H1 (cell line): ENCODE data around the gene TMEM212. TPM values are rescaled to one million over a fixed set of nuclear protein-coding genes. Genes with fewer than 3 reads are reported as not detected.

Source experiments
- CTCF ChIA-PET: fragments of 300-600 bp; sonication (Branson Sonifier 250); formaldehyde crosslinking; loops from one replicate; lab custom pipeline; 2021; ENCODE audit not compliant: partially characterized antibody; lab: Charles Lee
- POLR2A ChIA-PET: fragments of 300-600 bp; sonication (Branson Sonifier 250); formaldehyde crosslinking; loops from one replicate; lab custom pipeline; 2021; ENCODE audit warnings: inconsistent platforms; ENCODE audit not compliant: partially characterized antibody; lab: Charles Lee
- DNase-seq, 2 experiments: peaks; one replicate each; pipeline versions ENCODE4 v3.0.0 to v3.0.0-alpha.2; 2010 to 2022; ENCODE audit warnings: low spot score in 2 of 2, low read depth in 1 of 2, mixed read lengths in 1 of 2
- FAIRE-seq: peaks from 2 replicates; lab custom pipeline; 2011; peaks lifted over from hg19 to GRCh38; lab: Jason Lieb, UNC
- H2AFZ ChIP-seq: 2 replicates; pipeline ENCODE4 v1.8.1; 2012; ENCODE audit warnings: low read length, inconsistent platforms
- H2AK5ac ChIP-seq: 2 replicates; pipeline ENCODE4 v1.6.1; 2013; ENCODE audit warnings: low read depth, low read length
- H2BK120ac ChIP-seq: replicated peaks from 2 replicates; pipeline ENCODE3; 2013; ENCODE audit warnings: low read depth, low read length, inconsistent platforms
- H2BK12ac ChIP-seq: 2 replicates; pipeline ENCODE4 v1.6.1; 2013; ENCODE audit warnings: low read depth, low read length
- H2BK15ac ChIP-seq: 2 replicates; pipeline ENCODE4 v1.6.1; 2013; ENCODE audit warnings: low read length
- H2BK20ac ChIP-seq: 2 replicates; pipeline ENCODE4 v1.6.1; 2013; ENCODE audit warnings: low read length
- H2BK5ac ChIP-seq: 2 replicates; pipeline ENCODE4 v1.6.1; 2013; ENCODE audit warnings: low read depth, low read length
- H3K14ac ChIP-seq: 2 replicates; pipeline ENCODE4 v1.6.1; 2013; ENCODE audit warnings: inconsistent platforms; ENCODE audit not compliant: insufficient read length
- H3K18ac ChIP-seq: 2 replicates; pipeline ENCODE4 v1.6.1; 2013; ENCODE audit warnings: low read length; ENCODE audit errors: extremely low read depth
- H3K23ac ChIP-seq: 2 replicates; pipeline ENCODE4 v1.6.1; 2013; ENCODE audit warnings: inconsistent platforms; ENCODE audit not compliant: insufficient read length
- H3K23me2 ChIP-seq: 2 replicates; pipeline ENCODE4 v1.6.1; 2013; ENCODE audit warnings: low read depth, low read length
- H3K27ac ChIP-seq: 2 replicates; pipeline ENCODE4 v1.6.1; 2011; ENCODE audit warnings: low read depth, low read length, inconsistent platforms
- H3K27me3 ChIP-seq, 4 experiments: replicated peaks in 1 of 4; 1 replicate in 1 of 4; 2 replicates in 3 of 4; pipeline versions ENCODE4 v1.6.1 to v1.8.1; 2011 to 2013; ENCODE audit warnings: low read length in 3 of 4, mild to moderate bottlenecking in 3 of 4, inconsistent platforms in 2 of 4, mixed read lengths in 2 of 4, moderate library complexity in 1 of 4; ENCODE audit not compliant: control insufficient read depth in 3 of 4, insufficient read depth in 3 of 4; ENCODE audit errors: extremely low read depth in 1 of 4
- H3K36me3 ChIP-seq, 4 experiments: 2 replicates each; pipeline versions ENCODE4 v1.6.1 to v1.8.1; 2011 to 2013; ENCODE audit warnings: mild to moderate bottlenecking in 4 of 4, low read length in 3 of 4, moderate library complexity in 2 of 4, control low read depth in 1 of 4, inconsistent platforms in 1 of 4; ENCODE audit not compliant: insufficient read depth in 4 of 4, control insufficient read depth in 2 of 4
- H3K4ac ChIP-seq: replicated peaks from 2 replicates; pipeline ENCODE3; 2013; ENCODE audit warnings: low read length, low read depth, mixed read lengths, inconsistent platforms; ENCODE audit not compliant: insufficient read length
- H3K4me1 ChIP-seq, 4 experiments: replicated peaks in 1 of 4; 1 replicate in 1 of 4; 2 replicates in 3 of 4; pipeline versions ENCODE4 v1.6.1 to v1.8.1; 2011 to 2013; ENCODE audit warnings: low read length in 3 of 4, inconsistent platforms in 2 of 4, mixed read lengths in 1 of 4; ENCODE audit not compliant: insufficient read depth in 4 of 4, control insufficient read depth in 3 of 4
- H3K4me2 ChIP-seq, 2 experiments: 2 replicates each; pipeline versions ENCODE4 v1.6.1 to v1.8.1; 2011 to 2013; ENCODE audit warnings: low read depth in 2 of 2, low read length in 2 of 2, control low read depth in 1 of 2, inconsistent platforms in 1 of 2, mild to moderate bottlenecking in 1 of 2; ENCODE audit not compliant: insufficient read depth in 1 of 2
- H3K4me3 ChIP-seq, 4 experiments: fragments of 200-600, 300-600 bp in 1 of 4; sonication (generic), shearing (Covaris generic), sonication (Bioruptor Twin) in 1 of 4; 2 replicates each; pipeline versions ENCODE4 v1.5.1 to v1.8.1; 2011 to 2016; ENCODE audit warnings: low read length in 4 of 4, low read depth in 3 of 4, control low read depth in 2 of 4, inconsistent platforms in 2 of 4, mild to moderate bottlenecking in 2 of 4, mixed read lengths in 1 of 4, moderate library complexity in 1 of 4; ENCODE audit not compliant: insufficient read depth in 2 of 4; ENCODE audit errors: extremely low read depth in 1 of 4
- H3K56ac ChIP-seq: replicated peaks from 2 replicates; pipeline ENCODE3; 2013; ENCODE audit warnings: low read depth, mild to moderate bottlenecking, mixed read lengths, low read length, inconsistent platforms; ENCODE audit not compliant: insufficient read length
- H3K79me1 ChIP-seq: 2 replicates; pipeline ENCODE4 v1.6.1; 2013; ENCODE audit warnings: low read depth, low read length, control low read depth
- H3K79me2 ChIP-seq, 2 experiments: 2 replicates each; pipeline versions ENCODE4 v1.6.1 to v1.8.1; 2012 to 2013; ENCODE audit warnings: low read length in 2 of 2, mild to moderate bottlenecking in 2 of 2, inconsistent platforms in 1 of 2; ENCODE audit not compliant: insufficient read depth in 2 of 2, control insufficient read depth in 1 of 2
- H3K9ac ChIP-seq, 4 experiments: replicated peaks in 1 of 4; 1 replicate in 1 of 4; 2 replicates in 3 of 4; pipeline versions ENCODE4 v1.6.1 to v1.8.1; 2011 to 2013; ENCODE audit warnings: low read depth in 3 of 4, low read length in 3 of 4, control low read depth in 2 of 4, mild to moderate bottlenecking in 2 of 4, moderate library complexity in 2 of 4, inconsistent platforms in 1 of 4; ENCODE audit errors: extremely low read depth in 1 of 4
- H3K9me3 ChIP-seq, 2 experiments: 2 replicates each; pipeline versions ENCODE4 v1.6.1 to v1.8.1; 2012 to 2013; ENCODE audit warnings: mild to moderate bottlenecking in 2 of 2, moderate library complexity in 2 of 2, control low read depth in 1 of 2, inconsistent platforms in 1 of 2, low read depth in 1 of 2, low read length in 1 of 2, mixed read lengths in 1 of 2; ENCODE audit not compliant: insufficient read depth in 2 of 2
- H4K20me1 ChIP-seq, 2 experiments: replicated peaks in 1 of 2; 2 replicates each; pipeline versions ENCODE3 to v1.8.1; 2011 to 2013; ENCODE audit warnings: inconsistent platforms in 2 of 2, low read length in 2 of 2, mild to moderate bottlenecking in 1 of 2; ENCODE audit not compliant: insufficient read depth in 2 of 2, control insufficient read depth in 1 of 2
- H4K5ac ChIP-seq: 2 replicates; pipeline ENCODE4 v1.6.1; 2013; ENCODE audit warnings: low read length, low read depth, mixed read lengths, inconsistent platforms; ENCODE audit not compliant: insufficient read length
- H4K8ac ChIP-seq: 2 replicates; pipeline ENCODE4 v1.8.0; 2013; ENCODE audit warnings: mild to moderate bottlenecking, moderate library complexity, low read length, inconsistent platforms; ENCODE audit not compliant: insufficient read depth; ENCODE audit errors: extremely low read depth
- H4K91ac ChIP-seq: replicated peaks from 2 replicates; pipeline ENCODE3; 2013; ENCODE audit warnings: low read length, mixed read lengths, inconsistent platforms; ENCODE audit not compliant: insufficient read length
- ASH2L ChIP-seq: fragments of 200-600, 300-600 bp; sonication (generic); IDR thresholded peaks from one replicate; pipeline ENCODE4 v1.7.1; 2017; ENCODE audit warnings: low read length
- BCL11A ChIP-seq, 2 experiments: IDR thresholded peaks; one replicate each; pipeline ENCODE4 v1.6.1; 2011; ENCODE audit warnings: low read depth in 2 of 2, low read length in 2 of 2, mild to moderate bottlenecking in 2 of 2
- CBX5 ChIP-seq: fragments of 300-800, 300-1000 bp; sonication (generic); IDR thresholded peaks from 2 replicates; pipeline ENCODE4 v1.7.1; 2016; ENCODE audit warnings: antibody characterized with exemption, low read length, low read depth
- EGR1 ChIP-seq: IDR thresholded peaks from 2 replicates; pipeline ENCODE4 v1.6.1; 2011; ENCODE audit warnings: low read depth, low read length, borderline replicate concordance
- HDAC2 ChIP-seq, 2 experiments: fragments of 300-600 bp in 1 of 2; sonication (generic) in 1 of 2; IDR thresholded peaks; 2 replicates each; pipeline ENCODE4 v1.6.1; 2011 to 2012; ENCODE audit warnings: low read depth in 2 of 2, low read length in 2 of 2, mild to moderate bottlenecking in 2 of 2, moderate library complexity in 2 of 2, borderline replicate concordance in 1 of 2, inconsistent platforms in 1 of 2
- HDAC6 ChIP-seq: IDR thresholded peaks from one replicate; pipeline ENCODE4 v1.7.1; 2012; ENCODE audit warnings: low read depth, mild to moderate bottlenecking, inconsistent platforms, low read length, moderate library complexity
- KDM5A ChIP-seq: fragments of 200-600 bp; IDR thresholded peaks from 2 replicates; pipeline ENCODE4 v1.7.1; 2012; ENCODE audit warnings: mild to moderate bottlenecking, low read length, inconsistent platforms, mixed read lengths
- MAFK ChIP-seq: IDR thresholded peaks from 2 replicates; pipeline ENCODE4 v1.6.1; 2012; ENCODE audit warnings: low read depth, mild to moderate bottlenecking, improper control_type of control experiment, low read length
- POU5F1 ChIP-seq: IDR thresholded peaks from 2 replicates; pipeline ENCODE4 v1.6.1; 2011; ENCODE audit warnings: low read depth, mild to moderate bottlenecking, low read length, moderate library complexity
- USF2 ChIP-seq: IDR thresholded peaks from 2 replicates; pipeline ENCODE4 v1.6.1; 2011; ENCODE audit warnings: low read length, improper control_type of control experiment
- ZNF274 ChIP-seq: IDR thresholded peaks from 2 replicates; pipeline ENCODE4 v1.7.0; 2012; ENCODE audit warnings: low read length, borderline replicate concordance; ENCODE audit errors: extremely low read depth
- WGBS, 2 experiments: shearing (Covaris generic) in 1 of 2; methylation state at CpG; one replicate each; pipeline versions ENCODE4 v1.1.6 to v1.1.7; 2013 to 2015; ENCODE audit warnings: low lambda C conversion rate in 2 of 2, mixed read lengths in 2 of 2, inconsistent platforms in 1 of 2, low coverage in 1 of 2, missing lambda C conversion rate in 1 of 2; ENCODE audit not compliant: insufficient replicate concordance in 2 of 2, insufficient coverage in 1 of 2, insufficient read length in 1 of 2; ENCODE audit errors: extremely low coverage in 1 of 2, missing lambda C conversion rate in 1 of 2; 5-methylcytosine and 5-hydroxymethylcytosine counted together
- polyA plus RNA-seq, 7 experiments: library from polyadenylated mRNA; depleted of rRNA in 3 of 7; stranded (reverse) in 5 of 7; unstranded in 2 of 7; fragments of >200 nt in 5 of 7; fragments of 200-250 nt in 2 of 7; gene quantifications; 1 replicate in 5 of 7; 2 replicates in 1 of 7; 4 replicates in 1 of 7; pipeline versions ENCODE4 v1.2.1 to v1.2.3, GENCODE V29; 2011 to 2013; ENCODE audit warnings: missing spikeins in 2 of 7, mixed read lengths in 2 of 7
- total RNA-seq: library from RNA; stranded (reverse); fragmentation: NEBNext Ultra II Directional; extraction: Animal tissue kit (Norgen Biotek cat#: 25700); gene quantifications from 2 replicates; pipeline ENCODE4 v1.2.1, GENCODE V29; 2021

TMEM212 gene
- total and polyA plus RNA-seq, 2 of the 8 experiments (the other 6 are each of a cell fraction or from before 2014, with no cell fraction given) = not detected

- Histone ChIP-seq H3K79me2 (no peaks in the 10 kb centered on the region), H3K23me2 (no peaks in the 10 kb centered on the region; the same call in 1 of the 2 replicates), H3K4me1 (peaks cover 0 to 4% (median 0%) of the 10 kb centered on the region in 4 experiments; a peak in 2 of 7 replicates), H3K23ac (no peak overlapping the region), H2BK12ac (no peak overlapping the region), H3K79me1 (no peaks in the 10 kb centered on the region; the same call in 1 of the 2 replicates), H2AFZ (no peak overlapping the region), H3K4me2 (no peak overlapping the region), H4K20me1 (no peaks in the 10 kb centered on the region), H2AK5ac (no peak overlapping the region), H3K14ac (no peak overlapping the region), H4K5ac (no peak overlapping the region), H3K18ac (no peak overlapping the region), H3K27me3 (peaks cover 0 to 1% (median 0%) of the 10 kb centered on the region in 4 experiments; a peak in 1 of 7 replicates), H4K91ac (no peak overlapping the region), H2BK20ac (no peak overlapping the region), H4K8ac (no peak overlapping the region), H2BK120ac (no peak overlapping the region), H3K4ac (no peak overlapping the region), H3K36me3 (no peaks in the 10 kb centered on the region), H3K27ac (no peak overlapping the region), H3K9me3 (no peaks in the 10 kb centered on the region), H3K56ac (no peak overlapping the region), H2BK5ac (no peak overlapping the region), H3K9ac (no peak overlapping the region), H2BK15ac (no peak overlapping the region), H3K4me3 (no peak overlapping the region)
- ChIA-PET CTCF (interaction anchor here (1.0 kb wide), 1 partner anchor 728 kb away, joined by 3 read pairs; no protein-coding TSS in a partner anchor), POLR2A (no interaction called here)
- FAIRE-seq (no peak), DNase-seq (no peak)
- 84% methylated on average over 3 of the region's 3 CpGs; no CpG with 5 or more reads in 1 of the 2 experiments for WGBS, 2 experiments
- TF ChIP-seq POU5F1 (no peak), BCL11A (IDR thresholded peaks at IDR 0.05; ENCODE audit: low read depth in 2 of 2, low read length in 2 of 2) (no peak), HDAC2 (IDR thresholded peaks at IDR 0.05; ENCODE audit: borderline replicate concordance in 1 of 2, low read depth in 2 of 2, low read length in 2 of 2) (no peak), EGR1 (no peak), HDAC6 (no peak), ZNF274 (no peak), MAFK (no peak), USF2 (no peak), KDM5A (no peak), ASH2L (no peak), CBX5 (no peak)
Measured at GRCh38 chr3:171896316-171896715, 53.2 kb downstream of the TMEM212 start.
